Measurements from ENCODE around the gene HNRNPA3. TPM values are rescaled to one million over a fixed set of nuclear protein-coding genes. Genes with fewer than 3 reads are reported as not detected.

Gene HNRNPA3
- total RNA-seq, 1 experiment from 2014 or later = 179 TPM

GRCh38 chr2:177253704-177254103 is 41.1 kb downstream of the HNRNPA3 start:
- no peaks in the 10 kb centered on the region for H3K9me3 Mint-ChIP-seq (ENCODE audit: unreplicated experiment)
- no peak overlapping the region for H3K27ac Mint-ChIP-seq (ENCODE audit: low read depth, unreplicated experiment)
- CTCF ChIA-PET = interaction anchor here (1.1 to 3.3 kb wide), 6 partner anchors 7 to 89 kb away, joined by 3 to 17 read pairs (median 5); partner anchors contain the start of gene NFE2L2
- no peaks in the 10 kb centered on the region for H3K27me3 Mint-ChIP-seq (ENCODE audit: insufficient read depth, unreplicated experiment)
- H3K4me1 Mint-ChIP-seq (ENCODE audit: insufficient read depth, unreplicated experiment) = peaks cover 43% of the 10 kb centered on the region
- H3K36me3 Mint-ChIP-seq (ENCODE audit: insufficient read depth, unreplicated experiment) = peaks cover 78% of the 10 kb centered on the region
- TF ChIP-seq CTCF (IDR thresholded peaks at IDR 0.05; ENCODE audit: unreplicated experiment) = no peak
- H3K4me3 Mint-ChIP-seq (ENCODE audit: unreplicated experiment) = no peak overlapping the region
- POLR2A ChIA-PET = interaction anchor here (0.7 to 8.9 kb wide), 6 partner anchors 10 to 61 kb away, joined by 3 to 131 read pairs (median 11); partner anchors contain the start of gene NFE2L2
- intact Hi-C loops (cut with micrococcal nuclease) = no loop called here
- DNase-seq (ENCODE audit: unreplicated experiment) = no peak
- BruUV-seq (replicated peaks) = no TSS peak

GRCh38 chr2:177254433-177255226 is 42.0 kb downstream of the HNRNPA3 start:
- Mint-ChIP-seq H3K36me3 (ENCODE audit: insufficient read depth, unreplicated experiment) (peaks cover 69% of the 10 kb centered on the region), H3K4me1 (ENCODE audit: insufficient read depth, unreplicated experiment) (peaks cover 41% of the 10 kb centered on the region), H3K27ac (ENCODE audit: low read depth, unreplicated experiment) (peak overlapping the region; percentile 22), H3K4me3 (ENCODE audit: unreplicated experiment) (no peak overlapping the region), H3K27me3 (ENCODE audit: insufficient read depth, unreplicated experiment) (no peaks in the 10 kb centered on the region), H3K9me3 (ENCODE audit: unreplicated experiment) (no peaks in the 10 kb centered on the region)
- BruUV-seq (replicated peaks) = no TSS peak
- no peak for TF ChIP-seq CTCF (IDR thresholded peaks at IDR 0.05; ENCODE audit: unreplicated experiment)
- ChIA-PET POLR2A (interaction anchor here (1.3 to 8.9 kb wide), 5 partner anchors 9 to 165 kb away, joined by 3 to 131 read pairs (median 13); partner anchors contain the start of gene NFE2L2), CTCF (interaction anchor here (0.6 to 2.0 kb wide), 8 partner anchors 8 to 361 kb away, joined by 3 to 10 read pairs (median 4); partner anchors contain the start of gene NFE2L2)
- no peak for DNase-seq (ENCODE audit: unreplicated experiment)
- intact Hi-C loops (cut with micrococcal nuclease) = no loop called here

- ChIA-PET CTCF (interaction anchor here (0.7 to 2.0 kb wide), 5 partner anchors 9 to 19 kb away, joined by 3 to 10 read pairs (median 4); partner anchors contain the start of gene NFE2L2), POLR2A (interaction anchor here (1.3 to 8.9 kb wide), 5 partner anchors 9 to 164 kb away, joined by 3 to 131 read pairs (median 13); partner anchors contain the start of gene NFE2L2)
- no peaks in the 10 kb centered on the region for H3K27me3 Mint-ChIP-seq (ENCODE audit: insufficient read depth, unreplicated experiment)
- H3K9me3 Mint-ChIP-seq (ENCODE audit: unreplicated experiment) = no peaks in the 10 kb centered on the region
- TF ChIP-seq CTCF (IDR thresholded peaks at IDR 0.05; ENCODE audit: unreplicated experiment) = no peak
- intact Hi-C loops (cut with micrococcal nuclease) = no loop called here
- H3K4me1 Mint-ChIP-seq (ENCODE audit: insufficient read depth, unreplicated experiment) = peaks cover 42% of the 10 kb centered on the region
- no peak for DNase-seq (ENCODE audit: unreplicated experiment)
- no TSS peak for BruUV-seq (replicated peaks)
- no peak overlapping the region for H3K4me3 Mint-ChIP-seq (ENCODE audit: unreplicated experiment)
- peaks cover 68% of the 10 kb centered on the region for H3K36me3 Mint-ChIP-seq (ENCODE audit: insufficient read depth, unreplicated experiment)
- peak overlapping the region; percentile 22 for H3K27ac Mint-ChIP-seq (ENCODE audit: low read depth, unreplicated experiment)
Observed at GRCh38 chr2:177255227-177255601, 42.6 kb downstream of the HNRNPA3 start.

- no peak for TF ChIP-seq CTCF (IDR thresholded peaks at IDR 0.05; ENCODE audit: unreplicated experiment)
- Mint-ChIP-seq H3K4me3 (ENCODE audit: unreplicated experiment) (peak overlapping the region; percentile 19), H3K27ac (ENCODE audit: low read depth, unreplicated experiment) (no peak overlapping the region), H3K4me1 (ENCODE audit: insufficient read depth, unreplicated experiment) (peaks cover 39% of the 10 kb centered on the region), H3K27me3 (ENCODE audit: insufficient read depth, unreplicated experiment) (no peaks in the 10 kb centered on the region), H3K9me3 (ENCODE audit: unreplicated experiment) (no peaks in the 10 kb centered on the region), H3K36me3 (ENCODE audit: insufficient read depth, unreplicated experiment) (peaks cover 60% of the 10 kb centered on the region)
- ChIA-PET CTCF (no interaction called here), POLR2A (interaction anchor here (0.8 to 8.9 kb wide), 7 partner anchors 8 to 92 kb away, joined by 3 to 131 read pairs (median 4); partner anchors contain the start of gene NFE2L2)
- no peak for DNase-seq (ENCODE audit: unreplicated experiment)
- no TSS peak for BruUV-seq (replicated peaks)
- intact Hi-C loops (cut with micrococcal nuclease) = no loop called here
Observed at GRCh38 chr2:177256026-177256425, 43.4 kb downstream of the HNRNPA3 start.

Measured in MCF 10A (cell line).